Uterus (tissue), 4 donors: ENCODE measurements around the gene PIAS1. TPM values are rescaled to one million over a fixed set of nuclear protein-coding genes. Genes with fewer than 3 reads are reported as not detected.

ENCODE experiments used
- DNase-seq, 2 donors: peaks; one replicate each; pipeline ENCODE4 v3.0.0-alpha.2; 2019 to 2020
- H3K27ac ChIP-seq, 2 donors: fragments of 200-600 bp; sonication (generic); 1 replicate in 1 of 2; 2 replicates in 1 of 2; pipeline ENCODE4 v1.5.1; 2016 to 2018
- H3K27me3 ChIP-seq, 2 donors: fragments of 200-600 bp; sonication (generic); one replicate each; pipeline ENCODE4 v1.5.1; 2018 to 2019; ENCODE audit warnings: control low read depth in 1 of 2
- H3K36me3 ChIP-seq, 2 donors: fragments of 200-600 bp; sonication (generic); one replicate each; pipeline ENCODE4 v1.5.1; 2019; ENCODE audit warnings: control low read depth in 1 of 2
- H3K4me1 ChIP-seq, 2 donors: fragments of 200-600 bp; sonication (generic); one replicate each; pipeline ENCODE4 v1.5.1; 2018 to 2019; ENCODE audit warnings: control low read depth in 1 of 2
- H3K4me3 ChIP-seq, 2 donors: fragments of 200-600 bp; sonication (generic); 1 replicate in 1 of 2; 2 replicates in 1 of 2; pipeline ENCODE4 v1.5.1; 2018 to 2019; ENCODE audit warnings: mild to moderate bottlenecking in 1 of 2
- H3K9me3 ChIP-seq, 2 donors: fragments of 200-600 bp; sonication (generic); one replicate each; pipeline ENCODE4 v1.5.1; 2019; ENCODE audit warnings: control low read depth in 1 of 2
- POLR2A ChIP-seq, 2 donors: fragments of 450-650 bp; IDR thresholded peaks; one replicate each; pipeline ENCODE4 v1.6.1; 2016; ENCODE audit warnings: antibody characterized with exemption in 2 of 2, mild to moderate bottlenecking in 1 of 2, moderate library complexity in 1 of 2
- intact Hi-C: fragments of 100-400 bp; cut with DNase I; formaldehyde crosslinking; loops from one replicate; pipeline ENCODE4 v1.15.1; 2023; ENCODE audit warnings: low total_unique reads
- total RNA-seq, 4 donors: library from RNA; depleted of rRNA in 3 of 4; stranded (reverse); fragments of >200 nt in 3 of 4; gene quantifications; one replicate each; pipeline versions ENCODE4 v1.1.0 to v1.2.4, GENCODE V29; 2014 to 2023
- TF ChIP-seq, protein P1 (sequence below), 4 experiments: fragments of 200-600 bp in 2 of 4; fragments of 450-650 bp in 2 of 4; sonication (generic) in 2 of 4; IDR thresholded peaks; one replicate each; pipeline ENCODE4 v1.5.1; 2016 to 2019; ENCODE audit warnings: antibody characterized with exemption in 4 of 4, mild to moderate bottlenecking in 2 of 4, moderate library complexity in 1 of 4
- donor health status: DM: yes; HTN: yes; CAD: no.

The PIAS1 gene
- total RNA-seq, 4 donors from 2014 or later = 19.1 to 171 (median 95.9) TPM

DNA sequence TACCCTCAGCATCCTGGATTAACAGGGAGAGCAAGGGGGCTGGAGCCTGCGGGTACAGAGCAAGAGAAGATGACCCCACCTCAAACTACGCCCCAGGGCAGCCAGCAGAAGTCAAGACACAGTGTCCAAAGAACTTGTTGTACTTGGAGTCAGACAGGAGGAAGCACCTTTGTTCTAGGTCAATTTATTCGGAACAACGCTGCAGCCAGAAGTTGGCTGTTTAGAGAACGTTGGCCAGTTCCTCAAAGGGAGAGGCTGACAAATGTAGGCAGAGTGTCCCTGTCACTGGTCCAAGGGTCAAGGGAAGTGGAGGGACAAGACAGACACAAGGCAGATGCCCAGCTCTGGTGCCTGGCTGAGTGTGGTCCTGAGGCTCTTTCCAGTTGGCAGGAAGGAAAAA is 32.1 kb upstream of the PIAS1 start:
- TF ChIP-seq, protein P1, sequence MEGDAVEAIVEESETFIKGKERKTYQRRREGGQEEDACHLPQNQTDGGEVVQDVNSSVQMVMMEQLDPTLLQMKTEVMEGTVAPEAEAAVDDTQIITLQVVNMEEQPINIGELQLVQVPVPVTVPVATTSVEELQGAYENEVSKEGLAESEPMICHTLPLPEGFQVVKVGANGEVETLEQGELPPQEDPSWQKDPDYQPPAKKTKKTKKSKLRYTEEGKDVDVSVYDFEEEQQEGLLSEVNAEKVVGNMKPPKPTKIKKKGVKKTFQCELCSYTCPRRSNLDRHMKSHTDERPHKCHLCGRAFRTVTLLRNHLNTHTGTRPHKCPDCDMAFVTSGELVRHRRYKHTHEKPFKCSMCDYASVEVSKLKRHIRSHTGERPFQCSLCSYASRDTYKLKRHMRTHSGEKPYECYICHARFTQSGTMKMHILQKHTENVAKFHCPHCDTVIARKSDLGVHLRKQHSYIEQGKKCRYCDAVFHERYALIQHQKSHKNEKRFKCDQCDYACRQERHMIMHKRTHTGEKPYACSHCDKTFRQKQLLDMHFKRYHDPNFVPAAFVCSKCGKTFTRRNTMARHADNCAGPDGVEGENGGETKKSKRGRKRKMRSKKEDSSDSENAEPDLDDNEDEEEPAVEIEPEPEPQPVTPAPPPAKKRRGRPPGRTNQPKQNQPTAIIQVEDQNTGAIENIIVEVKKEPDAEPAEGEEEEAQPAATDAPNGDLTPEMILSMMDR (IDR thresholded peaks at IDR 0.05) = no peak
- TF ChIP-seq POLR2A (IDR thresholded peaks at IDR 0.05) = no peak
- Histone ChIP-seq H3K36me3 (no peaks in the 10 kb centered on the region), H3K4me3 (no peak overlapping the region), H3K4me1 (no peaks in the 10 kb centered on the region), H3K27ac (peak overlapping the region in 1 of 2 donors; percentile 39), H3K9me3 (no peaks in the 10 kb centered on the region), H3K27me3 (no peaks in the 10 kb centered on the region)
- peak in 1 of 2 donors; percentile 60 for DNase-seq
- intact Hi-C loops = no loop called here

DNA sequence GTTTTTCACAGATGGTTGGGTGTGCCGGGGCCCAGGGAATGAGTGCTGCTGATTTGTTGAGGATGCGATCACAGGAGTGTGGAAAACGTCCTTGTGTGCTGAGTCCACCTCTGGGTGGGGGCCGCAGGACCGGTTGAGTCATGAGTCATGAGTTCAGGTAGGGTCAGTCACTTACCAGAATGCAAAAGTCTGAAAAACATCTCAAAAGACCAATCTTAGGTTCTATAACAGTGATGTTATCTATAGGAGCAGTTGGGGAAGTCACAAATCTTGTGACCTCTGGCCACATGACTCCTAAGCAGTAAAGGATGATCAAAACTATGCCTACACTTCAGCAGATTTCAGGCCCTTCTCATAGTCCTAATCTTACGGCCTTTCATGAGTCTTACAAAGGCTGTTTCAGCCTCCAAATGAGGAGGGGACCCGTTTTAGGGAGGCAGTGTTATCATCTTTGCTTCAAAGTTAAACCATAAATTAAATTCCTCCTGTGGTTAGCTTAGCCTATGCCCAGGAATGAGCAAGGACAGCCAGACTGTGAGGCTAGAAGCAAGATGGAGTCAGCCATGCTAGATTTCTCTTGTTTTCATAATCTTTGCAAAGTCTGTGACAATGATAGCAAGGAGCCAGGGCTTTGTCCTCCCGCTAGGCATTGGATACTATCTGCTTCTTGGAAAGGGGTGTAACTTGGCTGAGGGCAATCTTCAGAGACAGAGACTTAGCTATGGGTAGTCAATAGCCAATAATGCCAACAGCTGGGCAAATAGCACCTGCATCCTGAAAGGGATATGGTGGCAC is 30.6 kb upstream of the PIAS1 start:
- H3K36me3 ChIP-seq = no peaks in the 10 kb centered on the region
- no peaks in the 10 kb centered on the region for H3K9me3 ChIP-seq
- H3K27me3 ChIP-seq = no peaks in the 10 kb centered on the region
- no peak for DNase-seq
- H3K4me3 ChIP-seq = no peak overlapping the region
- no peak for TF ChIP-seq POLR2A (IDR thresholded peaks at IDR 0.05)
- TF ChIP-seq, protein P1 (IDR thresholded peaks at IDR 0.05) = no peak
- no peak overlapping the region for H3K27ac ChIP-seq
- no peaks in the 10 kb centered on the region for H3K4me1 ChIP-seq
- intact Hi-C loops = no loop called here

DNA sequence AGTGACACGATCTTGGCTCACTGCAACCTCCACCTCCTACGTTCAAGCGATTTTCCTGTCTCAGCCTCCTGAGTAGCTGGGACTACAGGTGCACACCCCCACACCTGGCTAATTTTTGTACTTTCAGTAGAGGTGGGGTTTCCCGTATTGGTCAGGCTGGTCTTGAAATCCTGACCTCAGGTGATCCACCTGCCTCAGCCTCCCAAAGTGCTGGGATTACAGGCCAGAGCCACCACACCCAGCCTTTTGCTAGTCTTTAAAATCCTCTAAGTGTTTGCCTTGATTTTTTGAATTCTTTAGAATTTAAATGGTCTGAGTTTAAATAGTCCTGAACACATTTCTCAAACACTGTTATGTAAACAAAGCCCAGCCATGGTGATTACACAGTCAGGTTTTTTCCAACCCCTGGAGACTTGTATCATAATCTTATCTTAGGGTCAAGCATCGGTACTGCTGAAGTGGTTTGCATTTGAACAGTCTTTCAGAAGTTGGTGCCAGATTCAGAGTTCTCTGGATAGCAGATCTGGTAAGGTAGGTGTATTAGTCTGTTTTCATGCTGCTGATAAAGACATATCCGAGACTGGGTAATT is 28.2 kb upstream of the PIAS1 start:
- intact Hi-C loops = no loop called here
- DNase-seq = no peak

DNA sequence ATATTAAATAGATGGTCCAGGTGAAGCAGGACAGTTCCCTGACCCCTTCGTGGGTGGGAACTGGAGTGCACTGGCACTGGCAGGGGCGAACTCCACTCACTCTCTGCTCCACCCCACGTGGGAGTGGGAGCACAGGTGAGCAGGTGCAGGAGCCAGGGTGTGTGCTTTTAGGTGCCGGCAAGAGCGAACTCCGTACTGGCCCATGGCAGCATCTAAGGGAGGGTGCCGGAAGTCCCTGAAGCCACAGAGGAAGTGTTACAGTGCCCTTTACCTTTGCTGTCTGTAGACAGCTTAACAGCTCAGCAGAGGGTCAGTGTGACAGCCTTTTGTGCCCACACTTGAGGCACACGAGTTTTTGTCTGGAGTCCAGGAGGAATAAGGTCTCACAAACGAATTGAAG is 26.7 kb upstream of the PIAS1 start:
- no peak for TF ChIP-seq POLR2A (IDR thresholded peaks at IDR 0.05)
- TF ChIP-seq, protein P1 (IDR thresholded peaks at IDR 0.05) = no peak
- intact Hi-C loops = no loop called here
- no peak overlapping the region for H3K4me3 ChIP-seq
- no peaks in the 10 kb centered on the region for H3K9me3 ChIP-seq
- no peak for DNase-seq
- no peak overlapping the region for H3K27ac ChIP-seq
- no peaks in the 10 kb centered on the region for H3K36me3 ChIP-seq
- no peaks in the 10 kb centered on the region for H3K4me1 ChIP-seq
- no peaks in the 10 kb centered on the region for H3K27me3 ChIP-seq

More for the DNA sequence above, 28.2 kb upstream of the PIAS1 start:
- H3K36me3 ChIP-seq = no peaks in the 10 kb centered on the region
- TF ChIP-seq, protein P1 (IDR thresholded peaks at IDR 0.05) = no peak
- no peak for TF ChIP-seq POLR2A (IDR thresholded peaks at IDR 0.05)
- H3K4me1 ChIP-seq = no peaks in the 10 kb centered on the region
- H3K4me3 ChIP-seq = no peak overlapping the region
- no peaks in the 10 kb centered on the region for H3K27me3 ChIP-seq
- H3K9me3 ChIP-seq = no peaks in the 10 kb centered on the region
- no peak overlapping the region for H3K27ac ChIP-seq

DNA sequence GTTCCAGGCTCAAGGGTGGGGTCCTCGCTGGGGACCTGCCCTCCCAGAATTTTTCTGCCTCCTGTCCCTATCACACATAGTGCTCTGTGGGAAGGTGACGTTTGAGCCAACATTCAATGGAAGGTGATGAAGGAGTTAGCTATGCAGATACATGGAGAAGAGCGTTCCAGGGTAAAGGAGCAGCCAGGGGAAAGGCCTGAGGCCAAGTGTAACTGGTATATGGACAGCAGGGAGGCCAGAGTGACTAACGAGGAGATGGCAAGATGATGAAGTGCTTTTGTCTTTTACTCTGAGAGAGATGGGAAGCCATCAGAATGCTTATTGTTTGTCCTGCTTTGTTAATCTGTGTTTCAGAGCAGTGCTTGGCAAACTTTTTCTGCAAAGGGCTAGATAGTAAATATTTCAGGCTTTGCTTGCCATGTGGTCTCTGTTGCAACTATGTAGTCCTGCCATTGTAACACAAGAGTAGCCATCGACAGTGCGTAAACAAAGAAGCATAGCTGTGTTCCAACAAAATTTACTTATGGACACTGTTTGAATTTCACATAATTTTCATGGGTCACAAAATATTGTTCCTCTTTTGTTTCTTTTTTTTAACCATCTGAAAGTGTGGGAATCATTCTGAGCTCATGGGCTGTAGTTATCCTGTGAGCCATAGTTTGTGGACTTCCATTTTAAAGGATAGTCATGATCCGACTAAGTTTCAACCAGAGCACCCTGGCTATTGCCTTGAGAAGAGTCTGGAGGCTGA is 25.8 kb upstream of the PIAS1 start:
- TF ChIP-seq, protein P1 (IDR thresholded peaks at IDR 0.05) = no peak
- TF ChIP-seq POLR2A (IDR thresholded peaks at IDR 0.05) = no peak
- no peaks in the 10 kb centered on the region for H3K36me3 ChIP-seq
- intact Hi-C loops = no loop called here
- H3K9me3 ChIP-seq = no peaks in the 10 kb centered on the region
- H3K4me3 ChIP-seq = no peak overlapping the region
- H3K27ac ChIP-seq = no peak overlapping the region
- no peak for DNase-seq
- H3K4me1 ChIP-seq = no peaks in the 10 kb centered on the region
- no peaks in the 10 kb centered on the region for H3K27me3 ChIP-seq
